HEK293T (cell line): ENCODE measurements around the gene SCART1.

Experiments used
- ARNT ChIP-seq: fragments of 450-650 bp; IDR thresholded peaks from 2 replicates; pipeline ENCODE4 v1.6.1; 2017; ENCODE audit warnings: mild to moderate bottlenecking
- FOXK2 ChIP-seq: fragments of 450-650 bp; IDR thresholded peaks from 2 replicates; pipeline ENCODE4 v1.6.1; 2016; ENCODE audit warnings: mild to moderate bottlenecking
- NFRKB ChIP-seq: fragments of 450-650 bp; IDR thresholded peaks from 2 replicates; pipeline ENCODE4 v1.6.1; 2016; ENCODE audit warnings: mild to moderate bottlenecking, moderate library complexity
- SP1 ChIP-seq: fragments of 450-650 bp; IDR thresholded peaks from 2 replicates; pipeline ENCODE4 v1.6.1; 2017

DNA sequence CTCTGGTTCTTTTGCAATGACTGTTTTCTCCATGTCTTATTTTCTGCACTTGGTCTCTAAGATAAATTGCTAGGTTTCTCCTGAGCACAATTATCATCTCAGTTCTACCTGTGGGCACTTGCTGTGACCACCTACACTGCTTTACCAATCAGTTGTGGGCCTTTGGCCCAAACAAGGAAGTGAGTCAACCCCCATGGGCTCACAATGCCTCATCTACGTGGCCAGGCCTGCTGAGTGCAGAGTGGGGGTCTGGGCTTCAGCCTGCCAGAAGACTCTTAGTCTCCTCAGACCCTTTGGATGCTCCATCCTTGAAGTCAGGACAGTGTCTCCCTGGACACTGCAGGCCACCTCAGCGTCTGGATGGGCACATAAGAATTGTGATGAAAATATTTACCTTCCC is 20.3 kb downstream of the SCART1 start:
- TF ChIP-seq SP1 (no peak), NFRKB (no peak), ARNT (no peak), FOXK2 (no peak)
